ENCODE results near the gene POF1B.
"Not testable (repeated sequence)": the region's sequence is repeated elsewhere in the genome, so short reads cannot be mapped to it uniquely, and the experiment has no call there.

DNA sequence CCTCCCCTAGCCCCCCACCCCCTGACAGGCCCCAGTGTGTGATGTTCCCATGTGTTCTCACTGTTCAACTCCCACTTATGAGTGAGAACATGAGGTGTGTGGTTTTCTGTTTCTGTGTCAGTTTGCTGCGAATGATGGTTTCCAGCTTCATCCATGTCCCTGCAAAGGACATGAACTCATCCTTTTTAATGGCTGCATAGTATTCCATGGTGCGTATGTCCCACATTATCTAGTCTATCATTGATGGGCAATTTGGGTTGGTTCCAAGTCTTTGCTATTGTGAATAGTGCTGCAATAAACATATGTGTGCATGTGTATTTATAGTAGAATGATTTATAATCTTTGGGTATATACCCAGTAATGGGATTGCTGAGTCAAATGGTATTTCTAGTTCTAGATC, 68.1 kb downstream of the POF1B start:
- TF ChIP-seq CTCF (IDR thresholded peaks at IDR 0.05; ENCODE audit: low read depth, low read length); EZH2phosphoT487 (IDR thresholded peaks at IDR 0.05; ENCODE audit: low read depth): not testable (repeated sequence)
